Measurements from ENCODE around the gene COL18A1.
"Not testable (repeated sequence)": the region's sequence is repeated elsewhere in the genome, so short reads cannot be mapped to it uniquely, and the experiment has no call there.

Gene COL18A1

GRCh38 chr21:45367402-45368351 lies 37.3 kb upstream of the COL18A1 start:
- DNase-seq = no peak

- DNase-seq = not testable (repeated sequence)
Measured at GRCh38 chr21:45369018-45369417, 35.9 kb upstream of the COL18A1 start.

GRCh38 chr21:45370575-45370974 lies 34.4 kb upstream of the COL18A1 start:
- DNase-seq = no peak

- no peak for DNase-seq
Measured at GRCh38 chr21:45371081-45371480, 33.9 kb upstream of the COL18A1 start.

- no peak for DNase-seq
Measured at GRCh38 chr21:45371655-45372054, 33.3 kb upstream of the COL18A1 start.

- DNase-seq = no peak
Measured at GRCh38 chr21:45372732-45373355, 32.1 kb upstream of the COL18A1 start.

GRCh38 chr21:45373991-45374816 lies 30.8 kb upstream of the COL18A1 start:
- DNase-seq = no peak

GRCh38 chr21:45374826-45375455 lies 30.0 kb upstream of the COL18A1 start:
- no peak for DNase-seq

GRCh38 chr21:45376459-45377324 lies 28.3 kb upstream of the COL18A1 start:
- DNase-seq = peak; percentile 1

- no peak for DNase-seq
Measured at GRCh38 chr21:45377325-45377709, 27.6 kb upstream of the COL18A1 start.

- peak; percentile 6 for DNase-seq
Measured at GRCh38 chr21:45377866-45378257, 27.1 kb upstream of the COL18A1 start.

- DNase-seq = peak; percentile 14
Measured at GRCh38 chr21:45378258-45378966, 26.6 kb upstream of the COL18A1 start.

GRCh38 chr21:45379171-45379900 lies 25.6 kb upstream of the COL18A1 start:
- DNase-seq = peak; percentile 12

- peak; percentile 1 for DNase-seq
Measured at GRCh38 chr21:45379901-45380330, 25.0 kb upstream of the COL18A1 start.

- peak; percentile 0 for DNase-seq
Measured at GRCh38 chr21:45380566-45380965, 24.4 kb upstream of the COL18A1 start.

- DNase-seq = peak; percentile 12
Measured at GRCh38 chr21:45381036-45381787, 23.8 kb upstream of the COL18A1 start.

- DNase-seq = peak; percentile 13
Measured at GRCh38 chr21:45381865-45382696, 22.9 kb upstream of the COL18A1 start.

GRCh38 chr21:45382697-45382997 lies 22.3 kb upstream of the COL18A1 start:
- peak; percentile 6 for DNase-seq

GRCh38 chr21:45383111-45383614 lies 21.8 kb upstream of the COL18A1 start:
- DNase-seq = no peak

Data from CD4-positive, alpha-beta T cell treated with Interleukin-15 for 1 hour (primary cell).